ACC112 (cell line): ENCODE results near the gene MYO16.
"Not testable (repeated sequence)": the region's sequence is repeated elsewhere in the genome, so short reads cannot be mapped to it uniquely, and the experiment has no call there.

Experiments used
- H2AFZ ChIP-seq: fragments of 200-600 bp; sonication (generic); one replicate; pipeline ENCODE4 v1.6.0; 2017; ENCODE audit warnings: antibody characterized with exemption, low read length; ENCODE audit not compliant: unreplicated experiment
- H3K27ac ChIP-seq: fragments of 200-600 bp; sonication (generic); 2 replicates; pipeline ENCODE4 v1.5.1; 2014; ENCODE audit warnings: low read depth, mild to moderate bottlenecking, antibody characterized with exemption, low read length, moderate library complexity
- H3K27me3 ChIP-seq: fragments of 200-600 bp; sonication (generic); 2 replicates; pipeline ENCODE4 v1.6.1; 2014; ENCODE audit warnings: mild to moderate bottlenecking, antibody characterized with exemption, low read length, moderate library complexity, mixed read lengths; ENCODE audit not compliant: insufficient read depth
- H3K36me3 ChIP-seq: fragments of 200-600 bp; sonication (generic); 2 replicates; pipeline ENCODE4 v1.6.1; 2016; ENCODE audit warnings: mild to moderate bottlenecking, antibody characterized with exemption, low read length, moderate library complexity, mixed read lengths; ENCODE audit not compliant: insufficient read depth
- H3K4me1 ChIP-seq: fragments of 200-600 bp; sonication (generic); one replicate; pipeline ENCODE4 v1.6.1; 2016; ENCODE audit warnings: low read length, mixed read lengths; ENCODE audit not compliant: insufficient read depth, unreplicated experiment, control insufficient read depth
- H3K4me3 ChIP-seq: fragments of 200-600 bp; sonication (generic); 2 replicates; pipeline ENCODE4 v1.5.1; 2014; ENCODE audit warnings: mild to moderate bottlenecking, low read depth, low read length
- H3K79me2 ChIP-seq: fragments of 200-600 bp; sonication (generic); one replicate; pipeline ENCODE4 v1.6.0; 2016; ENCODE audit warnings: low read length; ENCODE audit not compliant: control insufficient read depth, unreplicated experiment, insufficient read depth

The MYO16 gene

GRCh38 chr13:108913731-108914130, 284.3 kb downstream of the MYO16 start:
- H3K27ac ChIP-seq, H2AFZ ChIP-seq, H3K79me2 ChIP-seq, H3K4me3 ChIP-seq, H3K27me3 ChIP-seq, H3K36me3 ChIP-seq: not testable (repeated sequence)
- peaks cover 19% of the 10 kb centered on the region for H3K4me1 ChIP-seq

- H3K4me3 ChIP-seq = peak overlapping the region; percentile 57
- H3K36me3 ChIP-seq = no peaks in the 10 kb centered on the region
- peaks cover 28% of the 10 kb centered on the region for H3K4me1 ChIP-seq
- no peaks in the 10 kb centered on the region for H3K27me3 ChIP-seq
- H3K79me2 ChIP-seq = no peaks in the 10 kb centered on the region
- H3K27ac ChIP-seq = peak overlapping the region; percentile 72
- H2AFZ ChIP-seq = peak overlapping the region; percentile 74
These were observed 285.8 kb downstream of the MYO16 start for GRCh38 chr13:108915095-108915633.

- Histone ChIP-seq H3K4me3 (peak overlapping the region; percentile 57), H2AFZ (peak overlapping the region; percentile 74), H3K27me3 (no peaks in the 10 kb centered on the region), H3K36me3 (no peaks in the 10 kb centered on the region), H3K4me1 (peaks cover 28% of the 10 kb centered on the region), H3K79me2 (no peaks in the 10 kb centered on the region), H3K27ac (peak overlapping the region; percentile 72)
These were observed 286.5 kb downstream of the MYO16 start for GRCh38 chr13:108915634-108916512.

- Histone ChIP-seq H3K27me3 (no peaks in the 10 kb centered on the region), H3K4me1 (peaks cover 28% of the 10 kb centered on the region), H3K79me2 (no peaks in the 10 kb centered on the region), H2AFZ (no peak overlapping the region), H3K36me3 (no peaks in the 10 kb centered on the region), H3K4me3 (no peak overlapping the region), H3K27ac (no peak overlapping the region)
These were observed 288.2 kb downstream of the MYO16 start for GRCh38 chr13:108917581-108917980.

GRCh38 chr13:108919036-108919907, 289.9 kb downstream of the MYO16 start:
- Histone ChIP-seq H3K27ac (peak overlapping the region; percentile 12; the same call in 1 of the 2 replicates), H3K27me3 (no peaks in the 10 kb centered on the region), H3K36me3 (no peaks in the 10 kb centered on the region), H2AFZ (no peak overlapping the region), H3K79me2 (no peaks in the 10 kb centered on the region), H3K4me3 (no peak overlapping the region), H3K4me1 (peaks cover 28% of the 10 kb centered on the region)

DNA sequence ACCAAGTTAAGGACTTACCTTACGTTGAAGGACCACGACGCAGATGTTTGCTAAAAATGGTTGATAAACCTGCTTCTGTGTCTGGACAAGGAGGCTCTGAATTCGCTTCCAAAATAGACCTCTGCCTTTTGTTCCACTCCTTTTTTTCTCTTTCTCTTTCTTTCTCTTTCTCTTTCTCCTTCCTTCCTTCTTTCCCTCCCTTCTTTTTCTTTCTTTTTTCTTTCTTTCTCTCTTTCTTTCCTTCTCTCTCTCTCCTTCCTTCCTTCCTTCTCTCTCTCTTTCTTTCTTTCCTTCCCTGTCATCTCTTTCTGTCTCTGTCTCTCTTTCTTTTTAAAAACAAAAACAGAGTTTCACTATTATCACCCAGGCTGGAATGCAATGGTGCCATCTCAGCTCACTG, 290.7 kb downstream of the MYO16 start:
- H3K4me3 ChIP-seq = no peak overlapping the region
- H3K79me2 ChIP-seq = no peaks in the 10 kb centered on the region
- H3K27ac ChIP-seq = peak overlapping the region; percentile 12; the same call in 1 of the 2 replicates
- peaks cover 23% of the 10 kb centered on the region for H3K4me1 ChIP-seq
- no peaks in the 10 kb centered on the region for H3K27me3 ChIP-seq
- peak overlapping the region; percentile 40 for H2AFZ ChIP-seq
- H3K36me3 ChIP-seq = no peaks in the 10 kb centered on the region

- Histone ChIP-seq H3K79me2 (no peaks in the 10 kb centered on the region), H3K27ac (no peak overlapping the region), H3K36me3 (no peaks in the 10 kb centered on the region), H3K27me3 (no peaks in the 10 kb centered on the region), H3K4me1 (peaks cover 13% of the 10 kb centered on the region), H2AFZ (no peak overlapping the region), H3K4me3 (no peak overlapping the region)
These were observed 291.8 kb downstream of the MYO16 start for GRCh38 chr13:108921238-108921637.

GRCh38 chr13:108922108-108922507, 292.7 kb downstream of the MYO16 start:
- Histone ChIP-seq H2AFZ (no peak overlapping the region), H3K4me1 (peaks cover 13% of the 10 kb centered on the region)

GRCh38 chr13:108923386-108924047, 294.1 kb downstream of the MYO16 start:
- Histone ChIP-seq H3K27me3 (no peaks in the 10 kb centered on the region), H3K27ac (no peak overlapping the region), H2AFZ (no peak overlapping the region), H3K79me2 (no peaks in the 10 kb centered on the region), H3K4me3 (no peak overlapping the region), H3K36me3 (no peaks in the 10 kb centered on the region), H3K4me1 (peaks cover 9% of the 10 kb centered on the region)

More at GRCh38 chr13:108922108-108922507, 292.7 kb downstream of the MYO16 start:
- Histone ChIP-seq H3K36me3 (no peaks in the 10 kb centered on the region), H3K4me3 (no peak overlapping the region), H3K79me2 (no peaks in the 10 kb centered on the region), H3K27ac (no peak overlapping the region), H3K27me3 (no peaks in the 10 kb centered on the region)

DNA sequence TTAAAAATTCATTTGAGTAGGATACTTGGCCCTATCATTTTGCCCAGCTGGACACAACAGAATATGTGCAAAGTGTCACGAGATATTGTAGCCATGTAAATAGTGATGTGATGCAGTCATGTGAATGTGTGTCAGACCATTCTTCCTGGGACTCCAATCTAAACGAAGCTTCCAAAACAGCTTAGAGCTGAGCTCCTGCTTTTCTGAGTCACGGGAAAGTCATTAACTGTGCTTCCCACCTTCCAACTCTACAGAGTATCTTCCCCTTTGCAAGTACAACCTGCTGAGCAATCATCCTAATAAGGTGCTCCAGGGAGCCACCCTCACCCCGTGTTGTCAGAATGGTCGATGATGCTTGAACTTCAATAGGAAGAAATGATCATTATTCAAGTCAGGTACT, 294.7 kb downstream of the MYO16 start:
- Histone ChIP-seq H3K4me1 (peaks cover 9% of the 10 kb centered on the region), H3K27ac (no peak overlapping the region), H3K4me3 (no peak overlapping the region), H2AFZ (no peak overlapping the region), H3K36me3 (no peaks in the 10 kb centered on the region), H3K27me3 (peaks cover under 1% of the 10 kb centered on the region; the same call in 1 of the 2 replicates), H3K79me2 (no peaks in the 10 kb centered on the region)
